ENCODE results near the gene INSL3.

GRCh38 chr19:17862711-17863519 is 41.6 kb upstream of the INSL3 start:
- no peak for TF ChIP-seq POLR2A (IDR thresholded peaks at IDR 0.05)
- TF ChIP-seq, protein P1, sequence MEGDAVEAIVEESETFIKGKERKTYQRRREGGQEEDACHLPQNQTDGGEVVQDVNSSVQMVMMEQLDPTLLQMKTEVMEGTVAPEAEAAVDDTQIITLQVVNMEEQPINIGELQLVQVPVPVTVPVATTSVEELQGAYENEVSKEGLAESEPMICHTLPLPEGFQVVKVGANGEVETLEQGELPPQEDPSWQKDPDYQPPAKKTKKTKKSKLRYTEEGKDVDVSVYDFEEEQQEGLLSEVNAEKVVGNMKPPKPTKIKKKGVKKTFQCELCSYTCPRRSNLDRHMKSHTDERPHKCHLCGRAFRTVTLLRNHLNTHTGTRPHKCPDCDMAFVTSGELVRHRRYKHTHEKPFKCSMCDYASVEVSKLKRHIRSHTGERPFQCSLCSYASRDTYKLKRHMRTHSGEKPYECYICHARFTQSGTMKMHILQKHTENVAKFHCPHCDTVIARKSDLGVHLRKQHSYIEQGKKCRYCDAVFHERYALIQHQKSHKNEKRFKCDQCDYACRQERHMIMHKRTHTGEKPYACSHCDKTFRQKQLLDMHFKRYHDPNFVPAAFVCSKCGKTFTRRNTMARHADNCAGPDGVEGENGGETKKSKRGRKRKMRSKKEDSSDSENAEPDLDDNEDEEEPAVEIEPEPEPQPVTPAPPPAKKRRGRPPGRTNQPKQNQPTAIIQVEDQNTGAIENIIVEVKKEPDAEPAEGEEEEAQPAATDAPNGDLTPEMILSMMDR (IDR thresholded peaks at IDR 0.05), result no peak
